ENCODE measurements around the gene CRB3.

CRB3 gene

GRCh38 chr19:6433165-6433564 is 30.9 kb upstream of the CRB3 start:
- no peak for DNase-seq (ENCODE audit: low spot score)

GRCh38 chr19:6433663-6434062 is 30.4 kb upstream of the CRB3 start, which contains the start of gene SLC25A41:
Gene SLC25A41, minus strand, starts transcription at chr19:6433763. Its CDS starts 70 bp downstream, at chr19:6433693.
- DNase-seq (ENCODE audit: low spot score) = no peak

DNA sequence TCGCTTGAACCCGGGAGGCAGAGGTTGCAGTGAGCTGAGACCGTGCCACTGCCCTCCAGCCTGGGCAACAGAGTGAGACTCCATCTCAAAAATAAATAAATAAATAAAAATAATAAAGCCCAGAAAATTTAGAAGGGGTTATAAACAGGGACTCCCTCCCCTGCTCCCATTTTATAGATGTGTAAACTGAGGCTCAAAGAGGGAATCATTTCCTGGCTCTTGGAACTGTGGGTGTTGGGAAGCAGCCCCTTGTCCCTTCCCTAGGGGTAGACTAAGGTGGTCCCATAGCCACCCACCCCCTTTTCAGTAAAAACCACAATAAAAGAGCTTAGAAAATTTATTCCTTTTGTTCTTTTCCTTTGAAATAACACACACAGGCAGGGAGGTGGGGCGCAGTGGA is 24.3 kb upstream of the CRB3 start:
- DNase-seq (ENCODE audit: low spot score) = no peak

DNA sequence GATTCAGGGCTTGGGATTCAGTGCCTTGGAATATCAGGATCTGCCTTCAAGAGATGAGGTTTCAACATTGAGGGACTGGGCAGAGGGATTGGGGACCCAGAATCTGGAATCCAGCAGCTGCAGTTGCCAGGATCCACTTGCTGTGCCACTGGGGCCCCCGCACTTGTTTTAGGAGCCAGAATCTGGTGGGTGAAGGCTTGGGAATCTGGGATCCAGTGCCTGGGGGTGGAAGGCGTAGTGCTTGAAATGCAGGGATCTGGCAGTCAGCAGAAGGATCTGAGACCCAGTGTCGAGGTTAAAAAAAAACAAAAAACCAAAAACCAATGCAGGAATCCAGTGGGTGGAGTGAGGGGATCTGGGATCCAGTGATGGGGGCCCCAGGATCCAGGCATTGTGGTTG is 23.2 kb upstream of the CRB3 start:
- DNase-seq (ENCODE audit: low spot score) = no peak

DNA sequence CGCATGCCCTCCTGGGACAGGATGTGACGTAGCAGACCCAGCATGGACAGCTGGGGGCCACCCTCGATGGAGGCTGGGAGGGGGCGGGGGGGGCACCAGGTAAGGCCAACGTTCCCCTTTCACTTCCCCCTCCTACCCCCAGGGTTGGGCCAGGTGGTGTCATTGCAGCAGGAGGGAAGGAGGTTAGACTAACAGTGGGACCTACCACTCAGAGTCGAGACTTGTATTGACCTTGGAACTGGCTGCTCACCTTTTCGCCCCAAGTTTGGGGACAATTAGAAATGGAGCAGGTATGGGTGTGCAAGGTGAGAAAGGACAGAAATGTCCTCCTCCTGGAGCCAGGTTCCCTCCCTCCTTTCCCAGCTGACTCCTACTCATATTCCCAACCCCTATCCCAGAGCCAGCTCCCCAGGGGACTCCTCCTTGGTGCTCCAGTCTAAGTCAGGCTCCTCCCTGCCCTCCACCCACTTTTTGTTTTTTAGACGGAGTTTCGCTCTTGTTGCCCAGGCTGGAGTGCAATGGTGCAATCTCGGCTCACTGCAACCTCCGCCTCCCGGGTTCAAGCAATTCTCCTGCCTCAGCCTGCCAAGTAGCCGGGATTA is 21.9 kb upstream of the CRB3 start:
- no peak for DNase-seq (ENCODE audit: low spot score)

DNA sequence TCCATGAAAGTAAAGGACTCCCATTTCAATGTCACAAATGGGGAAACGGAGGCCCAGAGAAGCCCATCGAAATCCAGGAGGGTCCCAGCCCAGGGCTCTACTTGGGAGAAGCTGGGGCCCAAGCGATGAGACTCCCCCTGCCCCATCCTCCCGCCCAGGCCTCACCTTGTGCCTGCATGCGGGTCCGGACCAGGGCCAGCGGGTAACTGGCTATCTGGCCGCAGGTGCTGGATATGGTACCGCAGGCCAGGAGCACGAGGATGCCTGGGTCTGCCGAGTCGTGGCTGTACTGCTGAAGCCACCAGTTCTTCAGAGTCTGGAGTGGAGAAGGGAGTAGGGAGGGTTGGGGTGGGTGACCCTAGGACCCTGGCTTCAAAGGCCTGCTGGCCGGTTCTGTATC is 20.1 kb upstream of the CRB3 start:
- no peak for DNase-seq (ENCODE audit: low spot score)

- DNase-seq (ENCODE audit: low spot score) = no peak
Measured at GRCh38 chr19:6446452-6446851, 17.6 kb upstream of the CRB3 start.

GRCh38 chr19:6448045-6448444 is 16.0 kb upstream of the CRB3 start:
- no peak for DNase-seq (ENCODE audit: low spot score)

- DNase-seq (ENCODE audit: low spot score) = no peak
Measured at GRCh38 chr19:6450166-6450565, 13.9 kb upstream of the CRB3 start.

- DNase-seq (ENCODE audit: low spot score) = no peak
Measured at GRCh38 chr19:6451583-6452222, 12.4 kb upstream of the CRB3 start.

DNA sequence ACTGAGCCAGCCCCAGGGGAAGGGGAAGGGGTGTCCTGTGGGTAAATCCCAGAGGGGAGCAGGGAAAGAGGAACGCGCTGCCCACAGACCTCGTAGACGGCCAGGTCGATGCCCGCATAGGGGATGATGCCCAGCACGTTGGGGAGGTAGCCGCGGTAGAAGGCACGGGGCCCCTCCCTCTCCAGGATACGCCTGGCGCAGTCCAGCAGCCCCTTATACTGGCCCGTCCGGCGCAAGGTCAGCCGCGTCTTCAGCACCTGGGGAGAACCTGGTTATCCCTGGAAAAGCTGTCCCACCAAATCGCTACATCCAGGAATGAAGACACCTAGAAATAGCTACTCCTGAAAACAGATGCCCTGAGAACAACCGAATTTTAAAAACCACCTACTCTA is 11.9 kb upstream of the CRB3 start:
- DNase-seq (ENCODE audit: low spot score) = no peak

GRCh38 chr19:6452899-6453298 is 11.2 kb upstream of the CRB3 start:
- no peak for DNase-seq (ENCODE audit: low spot score)

- no peak for DNase-seq (ENCODE audit: low spot score)
Measured at GRCh38 chr19:6453951-6454565, 10.0 kb upstream of the CRB3 start.

DNA sequence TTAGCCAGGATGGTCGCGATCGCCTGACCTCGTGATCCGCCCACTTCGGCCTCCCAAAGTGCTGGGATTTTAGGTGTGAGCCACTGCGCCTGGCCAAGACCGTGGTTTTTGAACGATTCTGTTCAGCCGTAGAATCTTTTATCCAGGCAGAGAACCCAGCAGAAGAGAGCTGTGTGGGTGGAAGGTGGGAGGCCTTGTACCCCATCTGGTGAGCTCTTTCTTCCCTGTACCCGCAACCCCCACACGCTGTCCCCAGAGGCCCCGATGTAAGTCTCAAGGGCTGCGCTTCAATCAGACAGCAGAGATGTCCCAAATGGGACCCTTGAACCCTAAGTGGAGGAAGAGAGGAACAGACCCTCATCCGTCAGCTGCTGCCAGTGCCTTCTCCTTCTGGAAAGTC is 8.1 kb upstream of the CRB3 start:
- DNase-seq (ENCODE audit: low spot score) = no peak

GRCh38 chr19:6457958-6458694 is 5.9 kb upstream of the CRB3 start:
- DNase-seq (ENCODE audit: low spot score) = peak; percentile 47

- peak; percentile 27 for DNase-seq (ENCODE audit: low spot score)
Measured at GRCh38 chr19:6458695-6459261, 5.3 kb upstream of the CRB3 start.

DNA sequence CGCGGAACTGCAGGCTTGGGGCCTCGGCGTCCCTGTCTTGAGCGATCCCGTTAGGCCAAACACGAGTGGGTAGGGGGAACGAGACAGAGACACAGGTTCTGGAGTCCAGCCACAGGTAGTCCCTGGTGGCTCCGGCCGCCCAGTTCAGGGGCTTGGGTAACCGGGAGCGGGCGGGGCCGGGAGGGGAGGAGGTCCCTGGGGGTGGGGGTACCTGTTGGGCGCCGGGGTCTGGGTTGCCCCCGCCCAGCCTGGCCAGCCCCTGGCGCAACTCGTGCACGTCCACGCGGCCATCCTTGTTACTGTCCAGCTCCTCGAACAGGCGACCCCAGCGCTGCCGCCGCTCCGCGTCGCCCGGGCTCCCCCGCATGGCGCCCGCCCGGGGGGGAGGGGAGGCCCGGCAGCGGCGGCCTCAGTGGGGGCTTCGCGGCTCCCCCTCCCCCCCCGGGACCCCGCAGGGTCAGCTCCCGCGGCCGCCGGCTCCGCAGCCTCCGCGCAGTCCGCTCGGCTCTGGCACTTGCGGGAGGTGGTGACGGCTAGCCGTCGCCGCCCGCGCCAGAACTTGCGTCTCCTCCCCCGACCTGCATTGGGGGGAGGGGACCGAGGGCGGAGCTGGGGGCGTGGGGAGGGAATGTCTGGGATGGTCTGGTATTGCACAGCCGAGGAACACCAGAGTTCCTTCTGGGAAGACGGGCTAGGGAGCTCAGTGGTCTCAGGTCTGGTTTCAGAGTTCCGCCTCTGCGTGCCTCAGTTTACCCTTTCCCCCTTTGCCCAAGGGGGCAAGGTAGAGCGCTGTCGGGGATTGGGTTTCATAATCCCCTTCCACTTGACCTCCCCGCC is 4.6 kb upstream of the CRB3 start, which contains the start of gene SLC25A23:
TSS of gene SLC25A23 (minus strand) at position 531 of the 837 bp plus-strand sequence. CDS start at position 367, 164 bp downstream.
- peak; percentile 91 for DNase-seq (ENCODE audit: low spot score)

GRCh38 chr19:6460099-6460884 is 3.8 kb upstream of the CRB3 start:
- peak; percentile 98 for DNase-seq (ENCODE audit: low spot score)

DNA sequence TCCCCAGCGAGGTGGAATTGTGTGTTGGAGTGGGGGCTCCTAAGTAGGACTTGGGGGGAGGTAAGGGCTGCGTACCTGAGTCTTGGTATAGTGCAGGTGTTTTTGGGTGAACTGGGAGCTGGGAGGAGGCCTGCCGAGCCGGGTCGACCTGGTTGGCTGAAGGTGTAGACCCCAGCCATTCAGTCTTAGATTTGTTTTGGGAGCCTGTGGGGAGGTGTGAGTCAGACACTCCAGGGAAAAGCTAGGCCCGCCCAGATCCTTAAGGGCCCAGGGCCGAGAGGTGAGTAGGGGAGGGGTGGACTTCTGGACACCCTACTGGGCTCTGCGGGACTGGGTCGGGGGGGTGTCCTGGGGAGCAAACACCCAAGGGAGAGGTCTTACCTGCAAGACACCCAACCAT is 935 bp downstream of the CRB3 start:
- DNase-seq (ENCODE audit: low spot score) = peak; percentile 12

DNA sequence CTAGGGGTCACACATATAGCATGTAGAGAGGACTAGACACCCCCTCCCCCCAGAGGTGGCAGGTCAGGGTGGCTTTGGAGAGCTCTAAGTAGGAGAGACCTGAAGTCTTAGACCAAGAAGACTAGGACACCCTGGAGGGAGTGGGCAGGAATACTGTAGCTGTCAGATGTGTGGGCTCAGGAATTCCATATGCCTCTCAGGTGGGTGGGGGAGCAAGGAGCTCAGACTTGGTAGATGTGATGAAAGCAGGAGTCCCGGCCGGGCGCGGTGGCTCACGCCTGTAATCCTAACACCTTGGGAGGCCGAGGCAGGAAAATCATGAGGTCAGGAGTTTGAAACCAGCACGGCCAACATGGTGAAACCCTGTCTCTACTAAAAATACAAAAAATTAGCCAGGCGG is 1.6 kb downstream of the CRB3 start:
- no peak for DNase-seq (ENCODE audit: low spot score)

All from AG08396 (cell line).